Caco-2 (cell line): ENCODE data around the gene IL31RA. TPM values are rescaled to one million over a fixed set of nuclear protein-coding genes. Genes with fewer than 3 reads are reported as not detected.

Source experiments
- BruUV-seq: library from RNA; stranded (reverse); fragments of 400-500 nt; replicated peaks from 2 replicates; lab custom pipeline; 2021; lab: Mats Ljungman, UMichigan
- CTCF ChIA-PET: fragments of 300-600 bp; sonication (Branson Sonifier 250); formaldehyde crosslinking; loops from one replicate; lab custom pipeline; 2022; ENCODE audit warnings: antibody characterized with exemption; lab: Charles Lee
- POLR2A ChIA-PET: fragments of 300-600 bp; sonication (Branson Sonifier 250); formaldehyde crosslinking; loops from one replicate; lab custom pipeline; 2022; ENCODE audit warnings: antibody characterized with exemption; lab: Charles Lee
- DNase-seq, 2 experiments: peaks; one replicate each; pipeline versions ENCODE4 v3.0.0 to v3.0.0-alpha.2; 2020 to 2022
- H3K27me3 ChIP-seq: replicated peaks from 2 replicates; pipeline ENCODE4 v1.6.0; 2011; ENCODE audit warnings: low read length; ENCODE audit not compliant: control insufficient read depth, insufficient read depth
- H3K36me3 ChIP-seq: 2 replicates; pipeline ENCODE4 v1.5.1; 2011; ENCODE audit warnings: low read length; ENCODE audit not compliant: control insufficient read depth, insufficient read depth
- H3K4me1 ChIP-seq: fragments of 250-450 bp; sonication (Bioruptor Pico); 2 replicates; pipeline ENCODE4 v1.5.1; 2020; ENCODE audit warnings: mild to moderate bottlenecking
- H3K4me3 ChIP-seq: 2 replicates; pipeline ENCODE4 v1.5.1; 2011; ENCODE audit warnings: low read depth, mild to moderate bottlenecking, control low read depth, low read length
- H3K9me3 ChIP-seq: fragments of 250-450 bp; sonication (Bioruptor Pico); 2 replicates; pipeline ENCODE4 v1.5.1; 2020; ENCODE audit warnings: mild to moderate bottlenecking, moderate library complexity
- H3K27ac Mint-ChIP-seq: one replicate; pipeline ENCODE4 v1.8.0; 2022; ENCODE audit warnings: mixed read lengths; ENCODE audit not compliant: unreplicated experiment
- H3K27me3 Mint-ChIP-seq: one replicate; pipeline ENCODE4 v1.8.0; 2022; ENCODE audit warnings: mixed read lengths; ENCODE audit not compliant: insufficient read depth, unreplicated experiment
- H3K36me3 Mint-ChIP-seq: one replicate; pipeline ENCODE4 v1.8.0; 2022; ENCODE audit warnings: mild to moderate bottlenecking, mixed read lengths; ENCODE audit not compliant: insufficient read depth, unreplicated experiment
- H3K4me1 Mint-ChIP-seq: one replicate; pipeline ENCODE4 v1.8.0; 2022; ENCODE audit warnings: low read depth, mixed read lengths; ENCODE audit not compliant: unreplicated experiment
- H3K4me3 Mint-ChIP-seq: one replicate; pipeline ENCODE4 v1.8.0; 2022; ENCODE audit warnings: mild to moderate bottlenecking, moderate library complexity, mixed read lengths; ENCODE audit not compliant: unreplicated experiment
- H3K9me3 Mint-ChIP-seq: one replicate; pipeline ENCODE4 v1.8.0; 2022; ENCODE audit warnings: mixed read lengths; ENCODE audit not compliant: unreplicated experiment
- CTCF ChIP-seq, 2 experiments: fragments of 200-600 bp in 1 of 2; IDR thresholded peaks; 1 replicate in 1 of 2; 2 replicates in 1 of 2; pipeline versions ENCODE4 v1.5.1 to v1.8.0; 2011 to 2022; ENCODE audit warnings: antibody characterized with exemption in 1 of 2, control low read depth in 1 of 2, inconsistent platforms in 1 of 2, low read depth in 1 of 2, low read length in 1 of 2, mild to moderate bottlenecking in 1 of 2, moderate library complexity in 1 of 2; ENCODE audit not compliant: insufficient read depth in 1 of 2, severe bottlenecking in 1 of 2, unreplicated experiment in 1 of 2
- intact Hi-C: fragments of 100-400 bp; cut with micrococcal nuclease; formaldehyde crosslinking; loops from one replicate; pipeline ENCODE4 v1.10.0; 2022; ENCODE audit not compliant: unreplicated experiment
- total RNA-seq: library from RNA; stranded (reverse); gene quantifications from 2 replicates; pipeline ENCODE4 v1.2.3, GENCODE V29; 2022

The IL31RA gene
- total RNA-seq, 1 experiment from 2014 or later = not detected

DNA sequence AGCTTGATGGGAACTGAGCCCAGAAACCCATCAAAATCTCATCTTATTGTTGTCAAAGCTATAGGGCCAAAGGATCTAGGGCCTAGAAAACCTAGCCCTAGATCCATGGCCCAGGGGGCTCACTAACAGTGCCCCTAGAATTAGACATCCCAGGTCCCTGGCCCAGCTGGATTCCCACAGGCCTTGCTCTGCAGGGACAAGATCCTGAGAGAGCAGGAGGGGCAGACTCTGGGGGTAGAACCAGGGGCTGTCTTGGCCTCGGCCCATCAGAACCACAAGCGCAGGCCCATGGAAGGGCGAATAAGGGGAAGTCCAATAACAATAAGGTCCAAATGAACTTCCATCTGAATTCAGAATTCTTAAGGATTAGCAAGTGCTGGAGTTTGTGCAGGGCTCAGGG is 74.0 kb downstream of the IL31RA start:
- H3K27me3 Mint-ChIP-seq = no peaks in the 10 kb centered on the region
- Histone ChIP-seq H3K36me3 (no peaks in the 10 kb centered on the region), H3K4me3 (no peak overlapping the region), H3K4me1 (peaks cover 67% of the 10 kb centered on the region), H3K27me3 (no peaks in the 10 kb centered on the region), H3K9me3 (no peaks in the 10 kb centered on the region)
- ChIA-PET POLR2A (no interaction called here), CTCF (interaction anchor here (0.6 kb wide), 1 partner anchor 1066 kb away, joined by 3 read pairs; no protein-coding TSS in a partner anchor)
- H3K36me3 Mint-ChIP-seq = peaks cover 27% of the 10 kb centered on the region
- peak overlapping the region; percentile 30 for H3K27ac Mint-ChIP-seq
- H3K4me1 Mint-ChIP-seq = peaks cover 30% of the 10 kb centered on the region
- no peaks in the 10 kb centered on the region for H3K9me3 Mint-ChIP-seq
- no peak for DNase-seq
- no peak overlapping the region for H3K4me3 Mint-ChIP-seq
- TF ChIP-seq CTCF (IDR thresholded peaks at IDR 0.05; ENCODE audit: insufficient read depth in 1 of 2, low read depth in 1 of 2, low read length in 1 of 2, severe bottlenecking in 1 of 2, unreplicated experiment in 1 of 2) = no peak
- intact Hi-C loops = no loop called here
- no TSS peak for BruUV-seq

GRCh38 chr5:55925712-55926111 is 74.6 kb downstream of the IL31RA start:
- H3K27me3 Mint-ChIP-seq = no peaks in the 10 kb centered on the region
- intact Hi-C loops = no loop called here
- Histone ChIP-seq H3K27me3 (no peaks in the 10 kb centered on the region), H3K4me3 (no peak overlapping the region), H3K36me3 (no peaks in the 10 kb centered on the region), H3K4me1 (peaks cover 65% of the 10 kb centered on the region), H3K9me3 (no peaks in the 10 kb centered on the region)
- peaks cover 35% of the 10 kb centered on the region for H3K4me1 Mint-ChIP-seq
- peaks cover 32% of the 10 kb centered on the region for H3K36me3 Mint-ChIP-seq
- BruUV-seq = no TSS peak
- no peak for TF ChIP-seq CTCF (IDR thresholded peaks at IDR 0.05; ENCODE audit: insufficient read depth in 1 of 2, low read depth in 1 of 2, low read length in 1 of 2, severe bottlenecking in 1 of 2, unreplicated experiment in 1 of 2)
- ChIA-PET CTCF (no interaction called here), POLR2A (no interaction called here)
- no peak overlapping the region for H3K4me3 Mint-ChIP-seq
- H3K9me3 Mint-ChIP-seq = no peaks in the 10 kb centered on the region
- no peak for DNase-seq
- H3K27ac Mint-ChIP-seq = peak overlapping the region; percentile 30

- H3K27ac Mint-ChIP-seq = peak overlapping the region; percentile 30
- H3K9me3 Mint-ChIP-seq = no peaks in the 10 kb centered on the region
- intact Hi-C loops = no loop called here
- H3K4me3 Mint-ChIP-seq = no peak overlapping the region
- H3K27me3 Mint-ChIP-seq = no peaks in the 10 kb centered on the region
- BruUV-seq = no TSS peak
- TF ChIP-seq CTCF (IDR thresholded peaks at IDR 0.05; ENCODE audit: insufficient read depth in 1 of 2, low read depth in 1 of 2, low read length in 1 of 2, severe bottlenecking in 1 of 2, unreplicated experiment in 1 of 2) = no peak
- Histone ChIP-seq H3K9me3 (no peaks in the 10 kb centered on the region), H3K36me3 (no peaks in the 10 kb centered on the region), H3K4me1 (peaks cover 68% of the 10 kb centered on the region), H3K4me3 (no peak overlapping the region), H3K27me3 (no peaks in the 10 kb centered on the region)
- CTCF ChIA-PET = no interaction called here
- DNase-seq = no peak
- peaks cover 38% of the 10 kb centered on the region for H3K36me3 Mint-ChIP-seq
- H3K4me1 Mint-ChIP-seq = peaks cover 34% of the 10 kb centered on the region
- POLR2A ChIA-PET = no interaction called here
These were observed 75.3 kb downstream of the IL31RA start for GRCh38 chr5:55926476-55926875.
